ENCODE data around the gene WFS1. TPM values are rescaled to one million over a fixed set of nuclear protein-coding genes. Genes with fewer than 3 reads are reported as not detected.

The WFS1 gene
- total and polyA plus RNA-seq, 2 of the 13 experiments (the other 11 are each of a cell fraction or from before 2014, with no cell fraction given), result 39.1 to 42.2 TPM

GRCh38 chr4:6290256-6290655, 20.6 kb downstream of the WFS1 start:
- FAIRE-seq (no peak), DNase-seq (ENCODE audit: low spot score) (no peak), ATAC-seq (no peak)
- no peaks in the 10 kb centered on the region for H3K4me1 ChIP-seq (ENCODE audit: insufficient read depth, low read length)
- intact Hi-C loops (cut with micrococcal nuclease; ENCODE audit: unreplicated experiment), result no loop called here
- H3K27ac ChIP-seq (ENCODE audit: extremely low read length, insufficient read depth, low read length), result no peak overlapping the region
- H3K9me3 ChIP-seq (ENCODE audit: low read length), result no peaks in the 10 kb centered on the region
- in situ Hi-C loops (cut with HindIII; ENCODE audit: extremely low pct_ligation_motif_present, low pct_unique_long_range_greater_than_20kb), result no loop called here
- BruUV-seq (replicated peaks), result no TSS peak
- H3K27me3 ChIP-seq (ENCODE audit: control insufficient read depth in 1 of 2, insufficient read depth in 2 of 2, low read length in 2 of 2), result no peaks in the 10 kb centered on the region
- H3K4me2 ChIP-seq (ENCODE audit: low read depth, low read length), result no peak overlapping the region
- ChIA-PET CTCF (ENCODE audit: low intra/inter-chr PET ratio, low total read pairs) (no interaction called here), POLR2A (interaction anchor here (1.0 to 1.8 kb wide), 5 partner anchors 14 to 33 kb away, joined by 3 to 6 read pairs (median 3); no protein-coding TSS in a partner anchor)
- H3K79me2 ChIP-seq (ENCODE audit: insufficient read depth, low read length), result no peaks in the 10 kb centered on the region
- H3K9ac ChIP-seq (ENCODE audit: insufficient read depth, low read depth, low read length), result no peak overlapping the region
- WGBS (ENCODE audit: low lambda C conversion rate), result 97% methylated on average over 7 of the region's 7 CpGs
- H3K4me3 ChIP-seq (replicated peaks in 1 of 3; ENCODE audit: insufficient read depth in 1 of 3, low read depth in 2 of 3, low read length in 3 of 3), result no peak overlapping the region
- H4K20me1 ChIP-seq (ENCODE audit: insufficient read depth, low read length), result no peaks in the 10 kb centered on the region
- no peak overlapping the region for H2AFZ ChIP-seq (ENCODE audit: low read length)
- H3K36me3 ChIP-seq (replicated peaks in 1 of 2; ENCODE audit: control insufficient read depth in 1 of 2, insufficient read depth in 2 of 2, low read length in 2 of 2), result peaks cover 54 to 93% of the 10 kb centered on the region in 2 experiments
- TF ChIP-seq, protein P1, sequence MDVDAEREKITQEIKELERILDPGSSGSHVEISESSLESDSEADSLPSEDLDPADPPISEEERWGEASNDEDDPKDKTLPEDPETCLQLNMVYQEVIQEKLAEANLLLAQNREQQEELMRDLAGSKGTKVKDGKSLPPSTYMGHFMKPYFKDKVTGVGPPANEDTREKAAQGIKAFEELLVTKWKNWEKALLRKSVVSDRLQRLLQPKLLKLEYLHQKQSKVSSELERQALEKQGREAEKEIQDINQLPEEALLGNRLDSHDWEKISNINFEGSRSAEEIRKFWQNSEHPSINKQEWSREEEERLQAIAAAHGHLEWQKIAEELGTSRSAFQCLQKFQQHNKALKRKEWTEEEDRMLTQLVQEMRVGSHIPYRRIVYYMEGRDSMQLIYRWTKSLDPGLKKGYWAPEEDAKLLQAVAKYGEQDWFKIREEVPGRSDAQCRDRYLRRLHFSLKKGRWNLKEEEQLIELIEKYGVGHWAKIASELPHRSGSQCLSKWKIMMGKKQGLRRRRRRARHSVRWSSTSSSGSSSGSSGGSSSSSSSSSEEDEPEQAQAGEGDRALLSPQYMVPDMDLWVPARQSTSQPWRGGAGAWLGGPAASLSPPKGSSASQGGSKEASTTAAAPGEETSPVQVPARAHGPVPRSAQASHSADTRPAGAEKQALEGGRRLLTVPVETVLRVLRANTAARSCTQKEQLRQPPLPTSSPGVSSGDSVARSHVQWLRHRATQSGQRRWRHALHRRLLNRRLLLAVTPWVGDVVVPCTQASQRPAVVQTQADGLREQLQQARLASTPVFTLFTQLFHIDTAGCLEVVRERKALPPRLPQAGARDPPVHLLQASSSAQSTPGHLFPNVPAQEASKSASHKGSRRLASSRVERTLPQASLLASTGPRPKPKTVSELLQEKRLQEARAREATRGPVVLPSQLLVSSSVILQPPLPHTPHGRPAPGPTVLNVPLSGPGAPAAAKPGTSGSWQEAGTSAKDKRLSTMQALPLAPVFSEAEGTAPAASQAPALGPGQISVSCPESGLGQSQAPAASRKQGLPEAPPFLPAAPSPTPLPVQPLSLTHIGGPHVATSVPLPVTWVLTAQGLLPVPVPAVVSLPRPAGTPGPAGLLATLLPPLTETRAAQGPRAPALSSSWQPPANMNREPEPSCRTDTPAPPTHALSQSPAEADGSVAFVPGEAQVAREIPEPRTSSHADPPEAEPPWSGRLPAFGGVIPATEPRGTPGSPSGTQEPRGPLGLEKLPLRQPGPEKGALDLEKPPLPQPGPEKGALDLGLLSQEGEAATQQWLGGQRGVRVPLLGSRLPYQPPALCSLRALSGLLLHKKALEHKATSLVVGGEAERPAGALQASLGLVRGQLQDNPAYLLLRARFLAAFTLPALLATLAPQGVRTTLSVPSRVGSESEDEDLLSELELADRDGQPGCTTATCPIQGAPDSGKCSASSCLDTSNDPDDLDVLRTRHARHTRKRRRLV (CRISPR knock-in tag; IDR thresholded peaks at IDR 0.05), result no peak
- no peak for TF ChIP-seq NFKB2 (CRISPR knock-in tag; IDR thresholded peaks at IDR 0.05; ENCODE audit: borderline replicate concordance)
- TF ChIP-seq ZFX (CRISPR knock-in tag; IDR thresholded peaks at IDR 0.05; ENCODE audit: low read depth), result no peak
- no peak for TF ChIP-seq ZNF281 (CRISPR knock-in tag; IDR thresholded peaks at IDR 0.05; ENCODE audit: borderline replicate concordance)
- no peak for TF ChIP-seq MYPOP (CRISPR knock-in tag; IDR thresholded peaks at IDR 0.05)
- no peak for TF ChIP-seq U2AF2 (IDR thresholded peaks at IDR 0.05; ENCODE audit: low read depth, low read length)
- TF ChIP-seq ZNF878 (CRISPR knock-in tag; IDR thresholded peaks at IDR 0.05), result no peak
- TF ChIP-seq CHD2 (IDR thresholded peaks at IDR 0.05; ENCODE audit: low read depth, low read length), result no peak
- TF ChIP-seq KDM4B (CRISPR knock-in tag; IDR thresholded peaks at IDR 0.05), result no peak
- no peak for TF ChIP-seq SNAI1 (CRISPR knock-in tag; IDR thresholded peaks at IDR 0.05; ENCODE audit: borderline replicate concordance)
- TF ChIP-seq ZNF557 (CRISPR knock-in tag; IDR thresholded peaks at IDR 0.05), result no peak
- TF ChIP-seq SALL1 (CRISPR knock-in tag; IDR thresholded peaks at IDR 0.05), result no peak
- no peak for TF ChIP-seq ZSCAN30 (CRISPR knock-in tag; IDR thresholded peaks at IDR 0.05)
- TF ChIP-seq POLR2AphosphoS2 (IDR thresholded peaks at IDR 0.05; ENCODE audit: low read depth, low read length), result no peak
- no peak for TF ChIP-seq FOXK1 (CRISPR knock-in tag; IDR thresholded peaks at IDR 0.05; ENCODE audit: borderline replicate concordance, low read depth)
- no peak for TF ChIP-seq KDM5A (IDR thresholded peaks at IDR 0.05; ENCODE audit: borderline replicate concordance, low read length)
- TF ChIP-seq SIN3A (IDR thresholded peaks at IDR 0.05; ENCODE audit: borderline replicate concordance, low read depth, low read length), result no peak
